Neural progenitor cell (in vitro differentiated cells): ENCODE measurements around the gene HEPACAM. TPM values are rescaled to one million over a fixed set of nuclear protein-coding genes. Genes with fewer than 3 reads are reported as not detected.
A peak's percentile ranks its signal among the peaks of the same experiment; 100 is the strongest.

Experiments used
- DNase-seq: peaks from one replicate; pipeline ENCODE4 v3.0.0-alpha.2; 2016; ENCODE audit warnings: low spot score
- H2AFZ ChIP-seq: fragments of 200-600 bp; sonication (generic); replicated peaks from 2 replicates; pipeline ENCODE4 v1.6.1; 2016; ENCODE audit warnings: antibody characterized with exemption
- H3F3A ChIP-seq: fragments of 200-600 bp; sonication (generic); 2 replicates; pipeline ENCODE4 v1.6.1; 2016; ENCODE audit warnings: antibody characterized with exemption, low read depth
- H3K27ac ChIP-seq: fragments of 200-600 bp; sonication (generic); 2 replicates; pipeline ENCODE4 v1.5.1; 2016; ENCODE audit warnings: mild to moderate bottlenecking
- H3K27me3 ChIP-seq: fragments of 200-600 bp; sonication (generic); 2 replicates; pipeline ENCODE4 v1.6.1; 2016; ENCODE audit warnings: mild to moderate bottlenecking, moderate library complexity
- H3K36me3 ChIP-seq: fragments of 200-600 bp; sonication (generic); 2 replicates; pipeline ENCODE4 v1.5.1; 2016
- H3K4me1 ChIP-seq: fragments of 200-600 bp; sonication (generic); 2 replicates; pipeline ENCODE4 v1.6.1; 2016; ENCODE audit warnings: mixed run types
- H3K4me2 ChIP-seq: fragments of 200-600 bp; sonication (generic); 2 replicates; pipeline ENCODE4 v1.6.1; 2016
- H3K4me3 ChIP-seq: fragments of 200-600 bp; sonication (generic); 2 replicates; pipeline ENCODE4 v1.5.1; 2016
- H3K79me2 ChIP-seq: fragments of 200-600 bp; sonication (generic); 2 replicates; pipeline ENCODE4 v1.6.1; 2016; ENCODE audit warnings: low read depth
- H3K9ac ChIP-seq: fragments of 200-600 bp; sonication (generic); 2 replicates; pipeline ENCODE4 v1.6.1; 2016
- H3K9me3 ChIP-seq: fragments of 200-600 bp; sonication (generic); 2 replicates; pipeline ENCODE4 v1.5.1; 2016; ENCODE audit warnings: low read depth
- H4K20me1 ChIP-seq: fragments of 200-600 bp; sonication (generic); 2 replicates; pipeline ENCODE4 v1.6.1; 2016; ENCODE audit warnings: low read depth
- H3K27ac Mint-ChIP-seq: 3 replicates; pipeline ENCODE4 v1.8.0; 2021; ENCODE audit warnings: mixed read lengths
- H3K27me3 Mint-ChIP-seq: 2 replicates; pipeline ENCODE4 v1.8.0; 2022; ENCODE audit warnings: low read depth, mild to moderate bottlenecking, inconsistent platforms, moderate library complexity, mixed read lengths; ENCODE audit not compliant: insufficient read depth
- H3K36me3 Mint-ChIP-seq: 3 replicates; pipeline ENCODE4 v1.8.0; 2021; ENCODE audit warnings: mixed read lengths
- H3K4me1 Mint-ChIP-seq: 3 replicates; pipeline ENCODE4 v1.8.0; 2021; ENCODE audit warnings: mixed read lengths
- H3K4me3 Mint-ChIP-seq: 3 replicates; pipeline ENCODE4 v1.8.0; 2021; ENCODE audit warnings: mild to moderate bottlenecking, moderate library complexity, mixed read lengths
- H3K9me3 Mint-ChIP-seq: 3 replicates; pipeline ENCODE4 v1.8.0; 2020; ENCODE audit warnings: mixed read lengths
- CTCF ChIP-seq: fragments of 200-600 bp; sonication (generic); IDR thresholded peaks from 2 replicates; pipeline ENCODE4 v1.5.1; 2017; ENCODE audit warnings: antibody characterized with exemption, mild to moderate bottlenecking
- EZH2 ChIP-seq: fragments of 200-600 bp; sonication (generic); IDR thresholded peaks from 2 replicates; pipeline ENCODE4 v1.6.1; 2017; ENCODE audit warnings: antibody characterized with exemption, mild to moderate bottlenecking, moderate library complexity
- EZH2phosphoT487 ChIP-seq: fragments of 200-600 bp; sonication (generic); IDR thresholded peaks from 2 replicates; pipeline ENCODE4 v1.6.1; 2017; ENCODE audit warnings: antibody characterized with exemption
- total RNA-seq: library from RNA; depleted of rRNA; stranded (reverse); fragments of >200 nt; gene quantifications from 2 replicates; pipeline ENCODE4 v1.2.3, GENCODE V29; 2015; ENCODE audit warnings: low replicate concordance

Gene HEPACAM
- total RNA-seq, 1 donor from 2014 or later = not detected

- peak within 1 kb of the TSS; percentile 56 for H3K9ac ChIP-seq
- TF ChIP-seq CTCF = no peak
- TF ChIP-seq EZH2 = no peak
- TF ChIP-seq EZH2phosphoT487 = no peak
These were observed 18.1 kb upstream of the HEPACAM start, which contains the start of gene CCDC15 for GRCh38 chr11:124953753-124954589. CCDC15 (plus strand) TSS chr11:124954202; CDS start chr11:124954733, 531 bp downstream.

GRCh38 chr11:124951341-124951740, 15.5 kb upstream of the HEPACAM start:
- TF ChIP-seq CTCF (no peak), EZH2phosphoT487 (no peak), EZH2 (no peak)
- H3K27me3 ChIP-seq = peaks cover 11% of the 10 kb centered on the region
- no peaks in the 10 kb centered on the region for H3K36me3 ChIP-seq
- H3K4me2 ChIP-seq = no peak overlapping the region
- H4K20me1 ChIP-seq = no peaks in the 10 kb centered on the region
- Mint-ChIP-seq H3K4me1 (peaks cover 4% of the 10 kb centered on the region), H3K4me3 (no peak overlapping the region), H3K27me3 (peaks cover 3% of the 10 kb centered on the region), H3K36me3 (no peaks in the 10 kb centered on the region), H3K9me3 (peaks cover 9% of the 10 kb centered on the region), H3K27ac (no peak overlapping the region)
- H3K4me3 ChIP-seq = no peak overlapping the region
- peaks cover 15% of the 10 kb centered on the region for H3K4me1 ChIP-seq
- no peak for DNase-seq
- H2AFZ ChIP-seq = no peak overlapping the region
- no peaks in the 10 kb centered on the region for H3K9me3 ChIP-seq
- no peak overlapping the region for H3K27ac ChIP-seq
- H3K9ac ChIP-seq = no peak overlapping the region
- peaks cover 14% of the 10 kb centered on the region for H3F3A ChIP-seq
- no peaks in the 10 kb centered on the region for H3K79me2 ChIP-seq

More at GRCh38 chr11:124953753-124954589, 18.1 kb upstream of the HEPACAM start, which contains the start of gene CCDC15:
- H3K36me3 Mint-ChIP-seq = no peaks in the 10 kb centered on the region
- Histone ChIP-seq H3K27ac (peak within 1 kb of the TSS; percentile 72), H3K79me2 (no peaks in the 10 kb centered on the region), H3K4me3 (peak within 1 kb of the TSS; percentile 64), H3K4me2 (peak within 1 kb of the TSS; percentile 82), H2AFZ (peak within 1 kb of the TSS; percentile 80), H3K36me3 (no peaks in the 10 kb centered on the region), H4K20me1 (no peaks in the 10 kb centered on the region), H3K9me3 (no peaks in the 10 kb centered on the region), H3K27me3 (peaks cover 11% of the 10 kb centered on the region), H3F3A (peaks cover 14% of the 10 kb centered on the region), H3K4me1 (peaks cover 15% of the 10 kb centered on the region)
- DNase-seq = peak; percentile 99
- no peak within 1 kb of the TSS for H3K4me3 Mint-ChIP-seq
- no peak within 1 kb of the TSS for H3K27ac Mint-ChIP-seq
- H3K4me1 Mint-ChIP-seq = peaks cover 4% of the 10 kb centered on the region
- H3K9me3 Mint-ChIP-seq = peaks cover 2% of the 10 kb centered on the region
- peaks cover 3% of the 10 kb centered on the region for H3K27me3 Mint-ChIP-seq

- peaks cover 9% of the 10 kb centered on the region for H3K9me3 Mint-ChIP-seq
These were observed 14.9 kb upstream of the HEPACAM start for GRCh38 chr11:124950601-124951330.

More at GRCh38 chr11:124950601-124951330, 14.9 kb upstream of the HEPACAM start:
- Histone ChIP-seq H3K9me3 (no peaks in the 10 kb centered on the region), H3K27me3 (peaks cover 11% of the 10 kb centered on the region), H3K4me2 (no peak overlapping the region), H3K4me1 (peaks cover 15% of the 10 kb centered on the region), H3K79me2 (no peaks in the 10 kb centered on the region), H3F3A (peaks cover 14% of the 10 kb centered on the region), H3K9ac (no peak overlapping the region), H3K4me3 (no peak overlapping the region), H4K20me1 (no peaks in the 10 kb centered on the region), H2AFZ (no peak overlapping the region), H3K36me3 (no peaks in the 10 kb centered on the region), H3K27ac (no peak overlapping the region)
- Mint-ChIP-seq H3K4me3 (no peak overlapping the region), H3K36me3 (no peaks in the 10 kb centered on the region), H3K27me3 (peaks cover 3% of the 10 kb centered on the region), H3K27ac (no peak overlapping the region), H3K4me1 (peaks cover 4% of the 10 kb centered on the region)
- DNase-seq = no peak
- TF ChIP-seq EZH2 = no peak
- no peak for TF ChIP-seq EZH2phosphoT487
- no peak for TF ChIP-seq CTCF
